GM18873 (cell line): ENCODE data around the gene SHISAL2A.
A peak's percentile ranks its signal among the peaks of the same experiment; 100 is the strongest.

Source experiments
- ATAC-seq: cut with Tn5 transposase; IDR thresholded peaks from one replicate; pipeline ENCODE4 v1.9.1; 2021; ENCODE audit warnings: mild to moderate bottlenecking, moderate library complexity, moderate number of reproducible peaks; ENCODE audit not compliant: unreplicated experiment, low FRiP score

SHISAL2A gene

DNA sequence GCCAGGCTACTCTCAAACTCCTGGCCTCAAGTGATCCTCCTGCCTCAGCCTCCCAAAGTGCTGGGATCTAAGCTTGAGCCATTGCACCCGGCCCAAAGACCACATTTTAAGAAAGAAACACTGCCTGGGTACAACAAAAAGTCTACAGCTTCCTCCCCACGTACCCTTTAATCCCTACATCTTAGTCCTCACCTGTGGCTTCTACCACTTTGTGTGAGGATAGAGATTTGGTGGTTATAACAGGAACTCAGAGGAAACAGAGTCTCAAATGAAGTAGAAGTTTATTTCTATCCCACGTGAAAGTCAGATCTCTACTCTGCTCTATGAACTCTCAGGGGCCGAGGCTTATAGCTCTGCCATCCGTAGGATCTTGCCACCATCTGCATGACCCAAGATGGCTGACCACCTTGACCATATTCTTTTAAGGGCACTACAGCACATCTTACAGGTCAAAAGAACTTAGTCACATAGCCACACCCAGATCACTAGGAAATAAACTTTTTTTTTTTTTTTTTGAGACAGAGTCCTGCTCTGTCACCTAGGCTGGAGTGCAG, 17.4 kb upstream of the SHISAL2A start:
- ATAC-seq = no peak

DNA sequence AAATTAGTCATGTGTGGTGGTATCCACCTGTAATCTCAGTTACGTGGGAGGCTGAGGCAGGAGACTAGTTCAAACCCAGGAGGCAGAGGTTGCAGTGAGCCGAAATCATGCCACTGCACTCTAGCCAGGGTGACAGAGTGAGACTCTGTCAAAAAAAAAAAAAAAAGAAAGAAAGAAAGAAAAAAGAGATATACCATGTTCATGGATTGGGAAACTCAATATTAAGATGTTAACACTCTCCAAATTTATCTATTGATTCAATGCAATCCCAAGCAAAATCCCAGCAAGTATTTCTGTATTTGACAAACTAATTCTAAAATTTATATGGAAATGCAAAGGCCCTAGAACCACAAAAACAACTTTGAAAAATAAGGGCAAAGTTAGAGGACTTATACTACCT, 11.0 kb upstream of the SHISAL2A start:
- ATAC-seq = no peak

DNA sequence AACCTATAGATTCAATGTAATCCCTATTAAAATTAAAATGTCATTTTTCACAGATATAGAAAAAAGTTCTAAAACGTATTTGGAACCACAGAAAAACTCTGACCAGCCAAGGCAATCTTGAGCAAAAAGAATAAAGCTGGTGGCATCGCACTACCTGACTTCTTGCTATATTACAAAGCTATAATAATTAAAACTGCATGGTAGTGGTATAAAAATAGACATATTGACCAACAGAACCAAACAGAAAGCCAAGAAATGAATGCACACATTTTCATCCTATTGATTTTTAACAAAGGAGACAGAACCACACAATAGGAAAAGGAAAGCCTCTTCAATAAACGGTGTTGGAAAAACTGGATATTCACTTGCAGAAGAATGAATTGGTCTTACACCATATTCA, 9.2 kb upstream of the SHISAL2A start:
- no peak for ATAC-seq

DNA sequence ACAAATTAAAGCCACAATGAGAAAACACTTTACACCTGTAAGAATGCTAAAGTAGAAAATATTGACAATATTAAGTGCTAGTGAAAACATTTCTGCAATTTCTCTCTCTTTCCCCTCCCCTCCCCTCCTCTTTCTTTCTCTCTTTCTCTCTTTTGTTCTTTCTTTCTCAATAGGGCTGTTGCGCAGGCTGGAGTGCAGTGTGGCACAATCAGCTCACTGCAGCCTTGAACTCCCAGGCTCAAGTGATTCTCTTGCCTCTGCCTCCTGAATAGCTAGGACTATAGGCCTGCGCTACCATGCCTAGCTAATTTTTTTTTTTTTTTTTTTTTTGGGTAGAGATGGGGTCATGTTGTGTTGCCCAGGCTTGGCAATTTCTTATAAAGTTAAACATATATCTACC, 5.9 kb upstream of the SHISAL2A start:
- ATAC-seq = no peak

DNA sequence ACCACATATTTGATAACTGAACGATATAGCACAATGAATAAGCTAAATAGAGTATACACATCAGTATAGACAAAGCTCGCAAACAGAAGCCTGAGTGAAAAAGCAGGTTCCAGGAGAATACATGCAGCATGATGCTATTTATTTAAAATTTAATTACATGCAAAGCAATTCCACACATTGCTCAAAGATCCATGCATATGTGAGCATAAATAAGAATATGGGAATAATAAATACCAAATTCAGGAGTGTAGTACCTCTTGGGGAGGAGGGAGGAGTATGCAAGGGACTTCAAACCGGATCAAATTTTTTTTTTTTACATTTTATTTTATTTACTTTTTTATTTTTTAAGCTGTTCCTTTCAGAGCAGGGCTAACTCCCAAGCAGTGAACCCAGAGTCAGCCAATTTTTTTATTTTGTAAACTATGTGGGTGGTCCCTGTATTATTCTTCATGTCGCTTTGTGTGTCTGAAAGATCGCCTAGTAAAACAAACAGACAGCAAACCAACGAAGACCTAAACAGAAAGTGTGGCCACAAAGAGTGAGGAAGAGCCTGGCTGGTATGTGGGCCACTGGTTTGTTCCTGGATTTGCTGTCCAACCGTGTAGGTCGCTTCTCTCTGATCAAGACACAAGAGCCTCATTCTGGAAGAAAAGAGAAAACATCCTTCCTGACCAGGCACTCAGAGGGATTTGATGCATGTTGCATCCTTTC, 4.2 kb upstream of the SHISAL2A start:
- no peak for ATAC-seq

DNA sequence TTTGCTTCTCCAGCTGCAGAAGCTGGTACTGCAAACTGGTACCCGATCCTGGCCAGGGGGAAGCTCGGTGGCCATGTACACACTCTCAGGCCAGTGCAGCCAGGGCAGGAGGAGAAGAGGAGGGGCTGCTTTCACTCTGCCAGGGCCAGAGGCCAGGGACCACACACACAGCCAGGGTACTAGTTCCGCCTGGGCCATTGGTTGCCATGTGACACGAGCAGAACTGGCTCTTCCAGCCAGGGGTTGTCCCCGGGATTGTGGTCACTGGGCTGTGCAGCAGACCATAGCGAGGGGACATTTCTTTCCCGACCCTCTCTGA, 3.7 kb upstream of the SHISAL2A start:
- ATAC-seq = no peak

DNA sequence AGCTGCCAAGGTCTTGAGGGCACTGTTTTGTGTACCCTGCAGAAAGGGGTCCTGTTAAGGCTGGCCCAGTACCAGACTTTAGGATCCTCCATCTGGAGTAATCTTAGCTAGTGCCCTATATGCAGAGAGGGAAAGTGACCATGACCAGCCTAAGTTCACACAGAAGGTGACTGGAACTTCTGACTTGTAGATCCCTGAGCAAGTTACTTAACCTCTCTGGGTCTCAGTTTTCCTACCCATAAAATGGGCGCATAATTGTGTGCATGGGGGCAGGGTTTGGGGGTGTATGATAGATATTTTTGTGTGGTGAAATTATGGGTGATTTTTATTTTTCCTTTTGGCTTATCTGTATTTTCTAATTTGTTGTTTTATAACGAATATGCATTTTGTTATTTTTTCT, 3.3 kb upstream of the SHISAL2A start:
- no peak for ATAC-seq

DNA sequence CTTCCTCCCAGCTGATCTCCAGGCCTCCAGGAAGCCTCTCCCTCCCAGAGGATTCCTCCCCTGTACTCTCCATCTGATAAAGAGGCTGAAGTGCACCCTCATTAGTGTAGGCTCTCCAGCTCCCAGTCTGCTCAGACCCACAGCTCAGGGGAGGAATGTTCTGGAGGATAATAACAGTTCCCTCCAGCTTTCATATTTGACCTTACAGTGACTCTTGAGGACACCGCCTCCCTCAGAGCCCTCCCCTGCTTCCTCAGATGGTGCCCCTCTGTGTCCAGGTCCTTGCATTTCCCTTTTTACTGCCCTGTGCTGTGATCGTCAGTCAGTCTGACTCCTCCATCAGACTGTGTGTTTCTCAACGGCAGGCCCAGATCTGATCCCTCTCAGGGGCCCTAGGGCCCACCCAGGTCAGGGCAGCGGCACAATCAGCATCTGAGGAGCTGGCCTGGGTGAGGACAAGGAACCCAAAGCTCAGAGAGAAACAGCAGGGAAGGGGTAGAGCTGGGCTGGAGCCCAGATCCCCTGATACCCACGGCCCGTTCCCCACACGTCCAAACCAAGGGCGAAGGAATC, 1.1 kb upstream of the SHISAL2A start:
- ATAC-seq = no peak

DNA sequence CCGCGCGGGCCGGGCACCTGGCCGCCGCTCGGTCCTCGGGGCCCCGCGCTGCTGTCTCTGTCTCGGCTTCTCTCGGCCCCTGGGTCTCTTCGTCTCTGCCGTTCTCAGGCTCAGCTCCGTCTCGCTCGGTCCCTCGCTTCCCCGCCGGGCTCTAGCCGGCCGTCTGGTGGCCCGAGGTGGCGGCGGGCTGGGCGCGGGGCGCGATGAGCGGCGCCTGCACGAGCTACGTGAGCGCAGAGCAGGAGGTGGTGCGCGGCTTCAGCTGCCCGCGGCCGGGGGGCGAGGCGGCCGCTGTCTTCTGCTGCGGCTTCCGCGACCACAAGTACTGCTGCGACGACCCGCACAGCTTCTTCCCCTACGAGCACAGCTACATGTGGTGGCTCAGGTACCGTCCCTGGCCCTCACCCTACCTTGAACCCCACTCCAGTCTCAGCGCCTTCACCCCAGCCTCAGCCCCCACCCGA, 355 bp downstream of the SHISAL2A start:
- ATAC-seq = no peak

DNA sequence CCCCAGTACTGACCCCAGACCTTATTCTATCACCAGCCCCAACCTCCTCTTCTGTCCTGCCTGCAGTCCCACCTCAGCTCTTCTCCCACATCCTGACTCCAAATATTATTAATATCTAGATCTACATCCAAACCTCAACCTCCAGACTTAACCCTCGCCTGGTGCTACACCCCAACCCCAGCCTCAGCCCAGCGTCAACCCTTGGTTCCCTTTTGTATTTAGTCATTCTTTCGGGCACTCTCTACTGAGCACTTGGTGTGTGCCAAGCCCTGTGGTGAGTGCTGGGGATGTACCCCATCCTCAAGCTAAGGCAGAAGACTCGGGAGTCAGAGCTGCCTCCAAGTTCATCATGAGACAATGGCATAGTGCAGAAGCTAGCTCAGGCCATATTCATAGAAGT, 1.1 kb downstream of the SHISAL2A start:
- no peak for ATAC-seq

DNA sequence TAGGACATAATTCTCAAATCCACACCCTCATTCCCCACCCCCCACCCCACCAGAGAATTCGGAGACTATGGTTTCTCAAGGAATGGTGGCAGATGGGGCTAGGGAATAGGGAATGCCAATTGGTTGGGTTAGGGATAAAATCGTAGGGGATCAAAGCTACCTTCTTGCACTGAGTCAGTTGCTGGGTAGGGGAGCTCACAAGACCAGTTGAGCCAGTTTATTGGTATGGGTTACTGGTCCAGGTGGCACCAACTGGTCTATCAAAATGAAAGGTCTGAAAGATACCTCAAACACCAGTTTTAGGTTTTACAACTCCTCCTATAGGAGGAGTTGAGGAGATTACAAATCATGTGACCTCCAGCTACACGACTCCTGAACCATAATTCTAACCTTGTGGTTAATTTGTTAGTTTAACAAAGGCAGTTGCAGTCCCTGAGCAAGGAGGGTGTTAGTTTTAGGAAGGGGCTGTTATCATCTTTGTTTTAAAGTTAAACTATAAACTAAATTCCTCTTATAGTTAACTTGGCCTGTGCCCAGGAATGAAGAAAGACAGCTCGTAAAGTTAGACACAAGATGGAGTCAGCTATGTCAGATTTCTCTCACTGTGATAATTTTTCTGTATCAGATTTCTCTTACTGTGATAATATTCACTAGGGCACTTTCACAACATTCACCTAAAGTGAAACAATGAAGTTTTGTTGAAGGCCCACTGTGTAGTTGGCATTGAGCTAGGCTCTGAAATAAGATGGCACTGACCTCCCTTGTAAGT, 2.5 kb downstream of the SHISAL2A start:
- ATAC-seq = no peak

DNA sequence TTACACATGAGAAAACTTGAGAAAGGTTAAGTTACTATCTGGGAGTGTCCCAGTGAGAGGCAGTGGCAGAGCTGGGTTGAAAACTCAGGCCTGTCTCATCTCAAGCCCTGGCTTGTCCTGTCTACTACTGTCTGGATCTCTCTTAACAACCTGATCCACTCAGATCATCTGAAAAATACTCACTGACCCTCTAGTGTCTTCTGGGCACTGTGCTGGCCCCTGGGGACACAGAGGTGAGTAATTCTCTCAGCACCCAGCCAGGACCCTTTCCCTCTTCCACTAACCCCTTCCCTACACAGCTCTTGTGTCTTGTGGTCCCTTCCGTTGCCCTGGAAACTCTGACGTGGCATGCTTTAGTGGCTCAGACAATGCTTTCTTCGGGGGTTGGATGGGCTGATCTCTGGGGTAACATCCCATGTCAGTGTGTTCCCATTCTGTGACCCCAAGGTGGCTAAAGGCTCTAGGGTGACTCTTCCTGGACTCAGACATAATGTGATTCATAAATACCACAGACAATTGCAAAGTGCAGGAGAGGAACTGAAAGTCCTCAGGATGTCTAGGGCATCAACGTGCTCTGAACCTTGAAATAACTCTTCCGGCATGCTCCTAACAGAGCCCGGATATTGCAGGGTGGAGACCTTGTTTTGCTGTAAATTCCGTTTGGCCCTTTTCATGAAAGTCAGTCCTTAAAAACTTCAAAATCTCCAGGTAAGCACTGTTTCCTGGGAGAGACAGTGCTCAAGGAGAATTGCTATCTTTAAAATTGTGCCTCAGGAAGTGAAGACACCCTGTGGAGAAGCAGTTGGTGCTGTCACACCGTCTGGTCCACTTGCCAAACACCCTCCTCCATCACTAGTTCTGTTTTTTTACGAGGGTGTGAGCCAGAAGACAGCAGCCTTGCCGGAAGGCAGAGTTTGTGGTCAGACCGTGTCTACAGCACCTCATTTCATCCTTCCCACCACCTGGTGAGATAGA, 4.0 kb downstream of the SHISAL2A start:
- peak; percentile 78 for ATAC-seq

DNA sequence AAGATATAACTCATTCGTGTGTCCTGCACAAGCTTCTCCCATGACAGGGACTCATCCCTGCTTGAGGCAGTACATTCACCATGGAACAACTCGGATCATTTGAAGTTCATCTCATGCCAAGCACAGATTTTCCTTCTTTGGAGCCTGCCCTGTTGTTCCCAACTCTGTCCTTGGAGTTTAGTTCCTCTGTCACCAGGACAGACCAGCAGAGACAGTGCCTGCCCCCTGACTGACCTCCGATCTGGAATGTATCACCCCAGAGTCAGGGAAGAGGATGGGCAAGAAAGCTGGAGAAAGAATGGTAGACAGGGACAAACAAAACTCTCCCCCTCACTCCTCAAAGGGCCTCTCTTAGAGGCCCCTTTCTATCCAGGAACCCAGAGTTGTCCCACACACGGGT, 5.0 kb downstream of the SHISAL2A start:
- no peak for ATAC-seq

DNA sequence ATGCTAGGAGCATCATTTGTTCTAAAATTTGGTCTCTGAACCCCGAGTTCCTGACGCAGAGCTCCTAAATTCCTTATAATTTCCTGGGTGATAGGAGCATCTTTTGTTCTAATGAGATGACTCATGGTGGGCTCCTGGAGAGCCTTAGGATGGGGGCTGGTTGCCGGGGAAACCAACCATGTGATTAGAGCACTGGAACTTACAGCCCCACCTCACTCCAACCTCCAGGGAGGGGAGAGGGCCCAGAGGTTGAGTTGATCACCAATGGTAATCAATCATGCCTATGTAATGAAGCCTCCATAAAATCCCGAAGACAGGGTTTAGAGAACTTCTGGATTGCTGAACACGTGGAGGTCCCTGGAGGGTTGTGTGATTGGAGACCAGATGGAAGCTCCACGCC, 7.7 kb downstream of the SHISAL2A start:
- ATAC-seq = no peak

DNA sequence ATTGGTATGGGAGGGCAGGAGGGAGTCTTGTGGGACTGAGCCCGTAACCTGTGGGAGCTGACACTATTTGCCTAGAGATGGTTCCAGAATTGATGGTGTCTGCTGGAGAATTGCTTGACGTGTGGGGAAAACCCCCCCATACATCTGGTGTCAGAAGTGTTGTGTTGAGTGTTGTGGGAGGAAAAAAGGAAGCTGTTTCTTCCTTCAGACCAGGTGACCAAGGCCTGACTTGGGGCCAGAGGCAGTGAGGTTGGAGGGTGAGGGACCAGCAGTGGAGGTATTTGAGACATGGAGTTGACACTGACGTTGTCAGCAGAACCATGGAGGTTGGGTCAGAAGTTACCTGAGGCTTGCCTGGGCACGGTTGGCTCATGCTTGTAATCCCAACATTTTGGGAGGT, 8.3 kb downstream of the SHISAL2A start:
- no peak for ATAC-seq

DNA sequence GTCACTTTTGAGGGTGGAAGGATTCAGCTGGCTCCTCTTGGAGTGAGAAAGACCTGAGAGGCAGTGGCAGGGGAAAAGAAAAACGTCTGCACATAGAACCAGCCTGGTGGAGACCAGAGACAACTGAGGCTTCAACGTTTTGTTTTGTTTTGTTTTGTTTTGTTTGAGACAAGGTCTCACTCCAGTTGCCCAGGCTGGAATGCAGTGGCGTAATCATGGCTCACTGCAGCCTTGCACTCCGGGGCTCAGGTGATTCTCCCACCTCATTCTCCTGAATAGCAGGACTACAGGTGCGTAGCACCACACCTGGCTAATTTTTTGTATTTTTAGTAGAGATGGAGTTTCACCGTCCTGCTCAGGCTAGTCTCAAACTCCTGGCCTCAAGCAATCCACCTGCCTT, 12.3 kb downstream of the SHISAL2A start:
- no peak for ATAC-seq

DNA sequence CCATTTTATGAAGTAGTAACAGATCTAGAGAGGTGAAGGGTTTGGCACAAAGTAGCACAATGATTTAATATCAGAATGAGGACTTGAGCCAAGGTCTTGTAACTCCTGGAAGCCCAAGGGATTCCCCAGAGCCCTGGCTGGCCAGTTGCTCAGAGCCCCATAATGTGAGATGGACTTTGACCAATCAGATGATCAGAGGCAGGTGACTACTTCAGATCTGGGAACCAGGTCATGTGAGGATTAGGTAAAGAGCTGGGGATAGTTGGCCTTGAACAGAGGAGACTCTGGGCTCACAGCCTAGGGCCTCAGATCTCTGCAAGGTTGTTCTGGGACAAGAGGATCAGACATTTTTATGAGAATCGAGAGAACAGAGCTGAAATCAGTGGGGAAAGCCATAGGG, 18.9 kb downstream of the SHISAL2A start:
- ATAC-seq = no peak

DNA sequence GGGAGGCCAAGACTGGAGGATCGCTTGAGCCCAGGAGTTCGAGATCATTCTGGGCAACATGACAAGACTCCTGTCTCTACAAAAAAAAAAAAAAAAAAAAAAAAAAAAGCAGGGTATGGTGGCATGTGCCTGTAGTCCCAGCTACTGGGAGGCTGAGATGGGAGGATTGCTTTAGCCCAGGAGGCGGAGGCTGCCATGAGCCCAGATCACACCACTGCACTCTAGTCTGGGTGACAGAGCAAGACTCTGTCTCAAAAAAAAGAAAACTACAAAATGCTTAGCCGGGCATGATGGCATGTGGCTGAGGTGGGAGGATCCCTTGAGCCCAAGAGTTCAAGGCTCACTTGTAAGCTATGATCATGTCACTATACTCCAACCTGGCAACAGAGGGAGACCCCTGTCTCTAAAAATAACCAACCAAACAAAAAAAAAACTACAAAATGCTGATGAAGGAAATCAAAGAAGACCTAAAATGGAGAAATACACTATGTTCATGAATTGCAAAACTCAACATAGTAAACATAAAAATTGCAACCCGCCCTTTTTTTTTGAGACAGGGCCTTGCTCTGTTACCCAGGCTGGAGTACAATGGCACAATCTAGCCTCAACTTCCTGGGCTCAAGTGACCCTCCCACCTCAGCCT, 20.4 kb downstream of the SHISAL2A start:
- ATAC-seq = no peak

DNA sequence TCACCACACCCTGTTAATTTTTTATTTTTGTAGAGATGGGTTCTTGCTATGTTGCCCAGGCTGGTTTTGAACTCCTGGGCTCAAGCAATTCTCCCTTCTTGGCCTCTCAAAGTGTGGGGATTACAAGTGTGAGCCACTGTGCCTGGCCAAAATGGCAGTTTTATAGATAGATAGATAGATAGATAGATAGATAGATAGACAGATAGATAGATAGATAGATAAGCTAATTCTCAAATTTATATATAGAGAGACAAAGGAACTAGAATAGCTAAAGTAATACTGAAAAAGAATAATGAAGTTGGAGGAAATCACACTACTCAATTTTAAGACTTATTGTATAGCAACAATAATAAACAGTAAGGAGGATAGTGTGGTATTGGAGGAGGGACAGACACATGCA, 21.1 kb downstream of the SHISAL2A start:
- ATAC-seq = no peak

DNA sequence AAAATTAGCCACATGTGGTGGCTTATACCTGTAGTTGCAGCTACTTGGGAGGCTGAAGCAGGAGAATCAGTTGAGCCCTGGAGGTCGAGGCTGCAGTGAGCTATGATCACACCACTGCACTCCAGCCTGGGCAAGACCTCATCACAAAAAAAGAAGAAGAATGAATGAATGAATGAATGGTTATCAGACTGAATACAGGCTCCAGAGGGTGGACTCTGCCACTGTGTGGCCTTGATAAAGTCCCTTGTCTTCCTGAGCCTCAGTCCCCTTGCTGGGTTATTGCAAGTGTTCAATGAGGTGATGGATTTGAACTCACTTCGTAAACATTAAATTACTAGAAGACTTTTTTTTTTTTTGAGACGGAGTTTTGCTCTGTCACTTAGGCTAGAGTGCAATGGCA, 24.7 kb downstream of the SHISAL2A start:
- ATAC-seq = no peak
